SKM-1 treated with dmso at 0.1 percent for 144 hours (cell line): ENCODE data around the gene CHN2.
A peak's percentile ranks its signal among the peaks of the same experiment; 100 is the strongest.

Experiments used
- DNase-seq: peaks from one replicate; lab custom pipeline; 2025; ENCODE audit not compliant: unreplicated experiment; lab: John Stamatoyannopoulos, UW

CHN2 gene

DNA sequence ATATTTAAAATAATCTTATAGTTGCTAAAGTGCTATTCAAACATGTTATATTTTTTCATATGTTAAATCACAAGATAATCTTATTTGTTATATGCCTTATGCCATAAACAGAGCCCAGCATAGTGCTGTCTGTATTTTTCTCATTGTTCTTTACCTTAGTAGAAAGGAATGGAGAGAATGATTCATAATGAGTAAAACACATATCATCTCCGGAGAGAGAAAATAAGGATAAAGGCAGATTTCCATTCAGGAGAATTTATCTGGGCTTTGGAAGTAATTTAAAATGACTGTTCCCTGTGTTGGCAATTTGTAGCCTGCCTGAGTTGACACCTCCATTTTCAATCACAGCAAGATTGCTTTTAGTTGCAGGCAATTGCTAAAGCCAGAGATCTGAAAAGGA, 30.2 kb downstream of the CHN2 start:
- no peak for DNase-seq

DNA sequence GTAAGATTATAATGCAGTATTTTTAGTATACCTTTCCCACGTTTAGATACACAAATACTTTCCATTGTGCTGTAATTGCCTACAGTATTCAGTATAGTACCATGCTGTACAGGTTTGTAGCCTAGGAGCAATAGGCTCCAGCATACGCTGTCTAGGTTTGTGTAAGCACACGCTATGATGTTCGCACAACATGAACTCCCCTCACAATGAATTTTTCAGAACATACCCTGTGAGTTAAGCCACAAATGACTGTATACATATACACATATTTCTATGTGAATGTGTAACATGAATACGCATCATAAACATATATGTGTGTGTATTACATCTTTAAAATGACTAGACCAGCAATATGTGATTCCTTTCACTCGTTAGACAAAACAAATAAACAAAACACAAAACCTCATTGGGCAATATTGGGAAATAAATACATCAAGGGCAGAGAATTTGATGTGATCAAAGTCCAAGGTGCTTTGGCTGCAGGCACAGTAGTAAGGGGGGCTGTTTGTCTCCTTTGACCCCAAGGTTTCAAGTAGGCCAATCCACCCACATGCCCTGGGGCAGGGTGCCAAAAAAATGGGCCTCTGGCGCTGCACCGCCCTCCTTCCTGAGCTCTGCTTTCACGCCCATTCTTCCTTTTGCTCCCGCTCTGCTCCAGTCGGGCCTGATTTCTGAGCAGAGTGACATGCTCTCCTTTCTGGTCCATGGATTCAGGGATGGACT, 33.9 kb downstream of the CHN2 start:
- DNase-seq = no peak

DNA sequence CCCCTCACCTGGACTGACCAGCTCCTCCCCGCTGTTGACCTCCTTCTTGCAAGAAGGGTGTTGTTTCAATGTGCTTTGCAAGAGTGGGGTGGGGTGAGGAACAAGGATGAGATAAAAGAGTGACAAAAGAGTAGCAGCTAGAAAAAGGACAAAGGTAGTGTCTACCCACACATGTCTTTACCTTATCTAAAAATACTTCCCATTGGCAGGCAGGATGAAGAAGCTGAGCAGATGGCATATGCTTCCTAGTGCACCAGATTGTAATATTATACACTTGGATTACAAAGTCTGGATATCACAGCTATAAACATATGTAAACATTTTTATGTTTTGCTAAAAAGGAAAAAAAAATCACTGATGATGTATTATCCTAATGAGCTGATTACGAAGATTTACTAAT, 34.5 kb downstream of the CHN2 start:
- DNase-seq = no peak

DNA sequence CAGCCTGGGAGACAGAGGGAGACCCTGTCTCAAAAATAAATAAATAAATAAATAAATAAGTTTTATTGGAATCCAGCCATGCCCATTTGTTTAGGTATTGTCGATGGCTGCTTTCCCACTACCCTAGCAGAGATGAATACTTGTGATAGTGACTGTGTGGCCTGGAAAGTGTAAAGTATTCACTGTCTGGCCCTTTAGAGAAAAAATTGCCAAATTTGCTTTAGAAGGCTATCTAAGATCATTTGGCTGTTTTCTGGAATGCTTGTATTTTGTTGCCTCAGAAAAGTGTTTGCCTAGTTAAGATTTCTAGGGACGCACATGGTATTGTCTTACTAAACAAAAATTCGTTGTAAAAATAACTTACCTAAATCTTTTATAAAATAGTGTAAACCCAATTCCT, 35.4 kb downstream of the CHN2 start:
- DNase-seq = no peak

DNA sequence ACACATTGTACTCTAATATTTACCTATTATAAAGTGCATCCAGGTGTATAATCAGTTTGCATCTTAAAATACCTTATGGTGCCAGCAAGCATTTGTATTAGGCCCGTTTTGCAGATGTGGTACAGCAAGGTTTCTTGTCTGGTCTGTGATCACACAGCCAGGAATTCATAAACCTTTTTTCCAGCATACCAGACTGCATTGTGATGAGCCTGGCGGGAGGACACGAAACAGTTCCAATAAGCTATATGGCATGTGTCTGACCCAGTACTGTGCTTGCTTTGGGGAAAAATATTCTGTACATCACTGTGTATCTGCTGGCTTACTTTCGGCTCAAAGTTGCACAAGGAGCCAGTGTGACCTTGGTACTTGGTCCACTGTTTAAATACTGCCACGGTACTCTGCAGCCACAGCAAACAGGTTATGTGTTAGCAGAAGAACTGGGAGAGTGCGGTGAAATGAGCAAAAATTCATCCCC, 36.3 kb downstream of the CHN2 start:
- no peak for DNase-seq

DNA sequence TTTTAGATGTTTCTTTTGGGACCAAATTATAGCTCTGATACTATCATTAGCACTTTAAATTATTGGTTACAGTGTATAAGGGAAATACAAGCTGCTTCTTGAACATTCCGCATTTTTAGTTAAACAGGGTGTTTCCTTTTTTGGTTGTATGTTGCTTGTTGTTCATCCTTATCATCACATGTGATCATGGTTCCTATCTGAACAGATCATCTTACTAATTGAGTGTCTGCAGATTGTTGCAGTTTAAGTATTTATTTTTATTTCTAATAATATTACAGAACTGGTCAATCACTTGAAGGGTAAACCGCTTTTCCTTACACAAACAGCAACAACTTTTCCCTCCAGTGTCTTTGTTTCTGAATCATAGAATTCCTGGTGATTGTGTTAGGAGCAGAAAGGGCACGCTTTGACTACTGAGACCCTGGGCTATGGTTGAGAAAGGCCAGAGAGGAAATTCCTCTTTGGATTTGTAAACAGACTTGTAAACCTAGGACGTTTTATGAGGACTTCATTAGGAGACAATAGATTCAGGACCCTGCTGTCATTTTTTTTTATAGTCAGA, 37.2 kb downstream of the CHN2 start:
- no peak for DNase-seq

DNA sequence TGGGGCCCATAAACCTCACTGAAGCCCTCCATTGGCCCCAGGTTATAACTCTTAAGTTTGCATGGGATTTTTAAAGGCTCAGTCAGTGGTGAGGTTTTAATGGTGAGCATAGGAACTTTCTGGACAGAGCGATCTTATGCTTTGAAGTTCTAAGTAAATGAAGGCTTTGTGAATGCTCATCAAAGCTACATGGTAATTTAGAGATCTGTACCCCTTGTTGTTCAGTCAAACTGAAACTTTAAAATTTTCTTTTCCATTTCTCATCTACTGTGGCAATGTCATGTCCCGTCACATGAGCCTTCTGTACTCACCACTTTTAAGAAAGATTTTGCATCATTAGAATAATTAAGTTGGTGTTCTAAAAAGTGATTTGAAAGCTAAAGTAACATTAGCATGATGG, 39.9 kb downstream of the CHN2 start:
- no peak for DNase-seq

DNA sequence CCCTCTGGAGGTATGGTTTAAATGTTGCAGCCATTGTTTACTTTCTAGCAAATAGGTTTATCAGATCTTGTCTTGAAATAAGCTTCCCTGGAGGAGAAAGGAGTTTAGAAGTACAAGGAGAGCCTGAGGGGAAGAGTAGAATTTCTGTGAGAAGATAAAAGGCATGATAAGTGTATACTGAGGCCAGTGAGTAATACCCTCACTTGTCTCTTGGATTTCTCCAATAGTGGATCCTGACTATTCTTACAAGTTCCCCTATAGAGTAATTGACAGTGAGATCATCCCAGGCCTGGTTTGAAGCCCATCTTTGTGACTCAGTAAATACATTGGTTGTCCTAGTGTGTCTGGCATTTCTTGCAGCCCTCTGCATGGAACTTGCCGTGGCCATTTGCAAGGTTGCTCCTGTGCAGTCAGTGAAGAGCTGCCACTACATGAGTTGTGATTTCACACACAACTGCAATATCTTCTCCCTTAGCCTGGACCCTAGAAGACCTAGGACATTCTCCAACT, 41.6 kb downstream of the CHN2 start:
- DNase-seq = no peak

DNA sequence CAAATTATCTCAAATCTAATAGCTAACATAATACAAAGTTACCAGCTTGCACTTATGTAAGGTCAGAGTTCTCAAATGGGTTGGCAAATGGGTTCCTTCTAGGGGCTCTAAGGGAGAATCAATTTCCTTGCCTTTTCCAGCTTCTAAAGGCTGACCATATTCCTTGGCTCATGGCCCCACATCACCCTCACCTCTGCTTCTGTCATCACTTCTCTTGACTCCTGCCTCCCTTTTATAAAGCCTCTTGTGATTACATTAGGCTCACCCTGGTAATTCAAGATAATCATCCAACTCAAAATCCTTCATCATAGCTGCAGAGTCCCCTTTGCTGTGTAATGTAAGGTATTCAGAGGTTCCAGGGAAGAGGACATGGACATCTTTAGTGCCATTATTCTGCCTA, 42.1 kb downstream of the CHN2 start:
- no peak for DNase-seq

DNA sequence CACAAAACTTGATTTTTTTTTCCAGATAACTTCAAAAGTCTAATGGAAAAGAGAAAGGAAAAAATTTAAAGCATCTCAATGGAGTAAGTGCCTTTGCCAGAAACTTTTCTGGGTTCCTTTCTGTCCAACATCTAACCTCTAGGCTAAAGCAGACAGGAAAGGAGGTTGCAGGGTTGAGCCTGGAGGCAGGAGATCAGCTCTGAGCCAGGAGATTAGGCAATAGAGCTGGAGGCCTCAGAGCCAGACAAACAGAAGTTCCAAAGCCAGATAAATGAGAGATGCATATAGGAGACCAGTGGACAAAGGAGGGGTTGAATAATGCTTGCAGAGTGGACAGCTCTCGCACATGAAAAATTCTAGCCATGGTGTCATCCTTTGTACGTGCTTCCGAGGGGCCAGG, 42.9 kb downstream of the CHN2 start:
- DNase-seq = peak; percentile 24

DNA sequence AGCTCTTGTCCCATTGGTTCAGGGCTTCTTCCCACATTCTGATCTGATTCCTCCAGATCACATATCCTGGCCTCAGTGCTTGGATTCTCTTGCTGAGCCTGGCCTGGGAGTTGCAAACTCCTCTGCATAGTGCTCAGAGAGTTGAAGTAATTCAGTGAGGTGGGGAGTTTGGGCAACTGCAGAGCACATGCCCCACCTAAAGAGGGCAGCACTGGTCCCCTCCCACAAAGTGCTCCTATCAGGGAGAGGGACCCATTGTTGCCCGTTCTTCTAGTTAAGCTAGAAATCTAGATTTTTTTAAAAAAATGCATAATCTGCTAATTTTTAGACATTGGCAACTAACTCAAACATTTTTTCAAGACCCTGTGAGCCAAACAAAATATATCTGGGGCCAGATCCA, 45.1 kb downstream of the CHN2 start:
- peak; percentile 10 for DNase-seq

DNA sequence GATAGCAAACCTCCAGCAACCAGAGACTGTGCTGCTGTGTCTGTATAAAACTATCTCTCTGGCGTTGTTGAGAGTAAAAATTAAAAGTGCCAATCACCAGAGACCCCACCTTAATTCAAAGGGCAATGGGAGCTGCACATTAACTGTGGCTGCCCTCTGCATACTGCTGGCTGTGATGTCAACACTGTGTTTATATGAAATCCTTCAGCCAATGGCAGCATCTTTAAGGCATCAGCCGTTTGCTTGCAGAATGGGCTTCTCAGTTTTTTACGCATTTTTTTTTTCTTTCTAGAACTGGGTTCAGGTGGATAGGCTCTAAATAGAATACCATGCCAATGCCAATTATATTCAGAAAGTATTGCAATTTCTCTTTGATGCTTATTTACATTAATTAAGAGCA, 47.7 kb downstream of the CHN2 start:
- DNase-seq = no peak

DNA sequence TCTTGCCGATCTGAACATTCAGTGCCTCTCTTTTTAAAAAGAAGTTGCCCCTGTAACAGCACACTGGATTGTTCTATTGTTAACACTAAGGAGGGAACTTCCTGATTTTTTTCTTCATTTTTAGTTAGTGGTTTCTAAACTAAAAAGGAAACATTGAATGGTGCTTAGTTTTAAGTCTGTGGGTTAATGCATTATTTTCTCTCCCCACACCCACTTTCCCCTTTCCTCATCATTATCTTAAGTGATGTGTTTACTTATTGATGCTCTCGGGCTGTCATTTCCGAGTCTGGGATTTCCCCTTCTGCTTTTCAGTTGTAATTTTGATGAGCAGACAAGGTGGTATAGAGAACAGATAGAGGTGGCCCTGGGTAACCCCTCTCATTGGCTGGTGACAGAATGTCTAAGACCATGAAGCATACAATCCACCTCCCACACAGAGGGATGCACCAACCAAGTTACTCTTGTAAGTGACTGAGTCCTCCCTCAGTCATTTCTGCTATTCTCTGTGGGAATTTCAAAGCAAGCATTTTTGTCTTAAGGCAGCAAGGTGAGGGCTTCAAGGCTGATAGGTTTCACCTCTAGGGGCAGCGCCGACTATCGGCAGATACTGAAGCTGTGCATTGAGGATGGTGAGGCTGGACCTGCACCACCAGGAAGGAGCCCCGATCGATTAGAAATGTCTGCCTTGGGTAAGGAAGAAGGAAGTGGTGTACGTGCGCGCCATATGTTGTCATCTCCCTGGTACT, 49.5 kb downstream of the CHN2 start:
- DNase-seq = peak; percentile 11

DNA sequence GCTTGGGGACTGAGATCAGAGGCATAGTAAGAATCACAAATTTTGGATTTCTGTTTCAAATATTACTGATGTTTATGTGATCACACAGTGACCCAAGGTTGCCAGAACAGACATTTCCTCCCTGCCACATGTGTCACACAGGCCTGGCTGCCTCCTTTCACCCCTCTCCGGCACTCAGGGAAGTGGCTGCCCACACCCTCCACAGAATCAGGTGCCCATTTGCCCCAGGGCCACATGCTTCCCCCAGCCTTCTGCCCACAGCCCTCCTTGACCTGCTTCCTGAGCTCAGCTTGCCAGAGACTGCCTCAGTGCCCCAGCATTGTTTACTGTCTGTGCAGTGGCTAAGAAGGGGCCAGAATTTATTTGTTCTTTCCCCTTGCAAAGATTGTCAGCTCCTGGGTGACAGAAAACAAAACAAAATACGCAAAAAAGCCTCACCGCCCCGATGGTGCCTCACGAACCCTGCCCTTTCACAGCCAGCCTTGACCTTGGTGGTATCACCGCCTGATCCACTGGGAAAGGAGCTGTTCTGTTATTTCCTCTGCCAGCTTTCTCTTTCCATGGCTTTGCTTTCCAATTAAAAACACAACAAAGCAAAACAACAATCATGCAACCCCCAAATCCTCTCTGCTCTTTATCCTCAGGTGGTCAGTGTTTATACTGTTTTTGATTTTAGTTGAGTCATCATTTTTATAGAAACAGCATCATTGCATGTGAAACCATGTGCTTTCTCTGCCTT, 52.8 kb downstream of the CHN2 start:
- DNase-seq = no peak

DNA sequence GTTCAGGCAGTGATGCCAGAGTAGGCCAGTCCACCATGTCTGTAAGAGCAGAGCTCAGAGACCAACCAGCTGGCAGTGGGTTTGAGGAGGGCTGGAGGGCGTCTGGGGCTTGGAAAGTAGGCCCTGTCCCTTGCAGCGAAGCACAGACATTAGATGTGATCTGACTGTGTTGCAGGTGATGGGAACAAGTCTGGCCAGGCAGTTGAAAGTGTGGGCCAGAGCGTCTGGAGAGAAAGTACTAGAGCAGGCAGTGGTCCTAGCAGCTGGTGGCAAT, 53.3 kb downstream of the CHN2 start:
- no peak for DNase-seq

DNA sequence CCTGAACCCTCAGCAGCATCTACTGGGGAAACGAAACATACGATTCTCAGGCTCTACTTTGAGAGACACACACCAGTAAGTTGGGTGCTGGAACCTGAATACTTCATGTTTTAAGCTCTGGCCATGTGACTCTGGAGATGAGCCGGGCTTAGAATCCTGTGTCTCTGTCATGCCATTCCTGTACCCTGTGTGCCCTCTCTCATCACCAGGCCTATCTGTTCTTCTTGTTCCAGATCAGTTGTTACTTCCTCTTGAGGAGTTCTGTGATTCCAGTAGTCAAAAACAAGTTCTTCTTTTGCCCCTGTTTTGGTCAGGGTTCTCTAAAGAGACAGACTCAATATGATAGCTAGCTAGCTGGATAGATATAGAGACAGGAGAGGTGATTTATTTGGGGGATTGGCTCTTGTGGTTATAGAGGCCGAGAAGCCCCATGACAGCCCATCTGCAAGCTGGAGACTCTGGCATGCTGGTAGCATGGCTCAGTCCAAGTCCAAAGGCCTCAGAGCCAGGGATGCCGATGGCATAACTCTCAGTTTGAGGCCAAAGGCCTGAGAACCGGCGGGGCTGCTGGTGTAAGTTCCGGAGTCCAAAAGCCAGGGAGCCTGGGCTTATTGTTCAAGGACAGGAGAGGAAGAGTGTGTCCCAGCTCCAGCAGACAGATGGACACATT, 54.3 kb downstream of the CHN2 start:
- peak; percentile 54 for DNase-seq

DNA sequence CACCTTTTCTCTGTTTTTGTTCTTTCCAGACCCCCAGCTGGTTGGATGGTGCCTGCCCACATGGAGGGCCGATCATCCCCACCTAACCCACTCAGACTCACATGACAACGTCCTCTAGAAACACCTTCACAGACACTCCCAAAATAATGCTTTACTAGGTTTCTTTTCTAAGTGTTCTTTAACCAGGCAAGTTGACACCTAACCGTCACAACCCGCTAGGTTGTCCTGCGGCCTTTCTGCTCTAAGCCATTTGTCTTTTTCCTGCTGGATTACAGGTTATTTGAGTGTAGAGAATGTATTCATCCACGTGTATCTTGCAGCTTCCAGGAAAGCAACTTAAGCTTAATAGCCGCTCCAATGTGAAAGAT, 54.8 kb downstream of the CHN2 start:
- no peak for DNase-seq

DNA sequence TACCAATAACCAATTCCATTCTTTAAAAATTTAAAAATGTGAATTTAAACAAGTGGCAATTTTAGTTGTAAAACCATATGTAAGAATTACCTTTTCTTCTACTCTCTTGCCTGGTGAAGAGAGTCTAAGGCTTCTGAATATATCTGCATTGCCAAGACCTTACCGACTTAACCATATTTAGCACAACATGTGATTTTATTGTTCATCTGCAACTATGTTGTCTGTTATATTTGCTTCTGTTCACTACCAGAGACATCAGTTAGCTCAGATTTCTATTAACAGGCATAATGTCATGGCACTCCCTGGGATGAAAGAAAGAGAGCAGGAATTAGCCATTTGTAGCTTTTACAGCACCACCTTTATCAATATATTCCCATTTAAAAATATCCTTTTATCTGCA, 55.3 kb downstream of the CHN2 start:
- no peak for DNase-seq

DNA sequence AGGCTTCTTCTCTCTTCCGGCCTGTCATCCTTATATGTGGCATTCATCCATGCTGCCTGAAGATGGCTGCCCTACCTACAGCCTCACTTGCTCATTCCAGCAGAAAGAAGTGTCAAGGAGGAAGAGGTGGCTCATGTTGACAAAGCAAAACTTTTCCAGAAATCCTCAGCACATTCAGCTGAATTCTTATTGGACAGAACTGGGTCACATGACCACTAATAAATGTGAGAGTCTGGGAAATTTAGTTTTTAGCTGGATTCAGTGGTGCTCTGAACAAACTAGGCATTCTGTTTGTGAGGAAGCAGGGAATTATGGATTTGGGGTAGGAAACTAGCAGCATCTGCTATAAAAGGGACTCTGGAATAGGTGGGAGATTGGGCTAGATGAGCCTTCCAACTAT, 58.6 kb downstream of the CHN2 start:
- no peak for DNase-seq

DNA sequence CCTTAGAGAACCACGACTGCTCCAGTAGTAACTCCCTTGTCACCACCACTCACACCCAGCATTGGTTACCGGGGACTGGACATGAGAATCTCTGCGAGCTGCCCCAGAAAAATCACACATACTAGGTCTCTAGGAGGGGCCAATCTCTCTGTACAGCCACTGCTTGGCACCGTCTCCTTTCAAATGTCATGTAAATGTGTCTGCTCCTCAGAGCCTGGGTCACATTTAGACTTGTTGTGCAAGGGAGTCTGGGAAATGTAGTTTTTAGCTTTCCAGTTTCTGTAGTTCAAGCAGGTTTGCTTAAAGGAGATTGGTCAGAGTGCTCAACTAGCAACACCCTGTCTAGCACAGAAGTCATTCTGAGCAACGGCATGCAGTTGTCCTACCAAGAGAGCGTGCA, 60.0 kb downstream of the CHN2 start:
- no peak for DNase-seq

DNA sequence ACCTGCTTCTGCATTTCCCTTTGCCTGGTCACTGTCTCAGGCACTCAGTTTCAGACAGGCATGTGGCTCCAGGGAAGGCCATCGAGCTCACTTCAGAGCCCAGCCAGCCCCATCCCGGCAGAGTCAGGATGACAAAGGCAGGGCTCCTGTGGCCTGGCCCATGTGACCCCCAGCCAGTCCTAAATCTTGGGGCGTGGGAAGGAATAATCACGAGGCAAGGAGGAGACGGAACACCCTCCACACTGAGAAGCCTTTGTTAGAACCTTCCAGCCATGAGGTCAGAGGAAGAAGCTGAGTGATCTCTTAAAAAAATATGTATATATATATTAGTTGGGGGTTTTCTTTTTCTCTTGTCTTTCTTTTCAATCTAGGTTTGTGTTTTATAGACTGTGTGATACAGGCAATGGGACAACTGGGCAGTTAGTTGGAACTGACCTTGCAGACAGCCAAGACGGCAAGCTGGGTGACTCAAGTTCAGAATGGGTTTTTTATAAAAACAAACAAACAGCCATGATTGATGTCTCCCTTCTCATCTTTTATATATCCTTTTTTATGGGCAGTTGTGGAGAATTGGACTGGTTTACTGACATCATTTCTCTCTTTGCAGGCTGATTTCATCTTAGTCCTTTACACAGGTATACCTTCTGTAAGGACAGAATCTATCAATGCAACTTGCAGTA, 60.8 kb downstream of the CHN2 start:
- no peak for DNase-seq
